H4 (cell line): ENCODE results near the gene MPND. TPM values are rescaled to one million over a fixed set of nuclear protein-coding genes. Genes with fewer than 3 reads are reported as not detected.
"Not testable (repeated sequence)": the region's sequence is repeated elsewhere in the genome, so short reads cannot be mapped to it uniquely, and the experiment has no call there.

ENCODE experiments used
- DNase-seq: peaks from one replicate; pipeline ENCODE4 v3.0.0-alpha.2; 2015; ENCODE audit warnings: low spot score
- total RNA-seq: library from RNA; depleted of rRNA; stranded (reverse); fragments of >200 nt; shearing (Covaris generic); gene quantifications from 2 replicates; pipeline ENCODE4 v1.2.3, GENCODE V29; 2014

The MPND gene
- total RNA-seq, 1 experiment from 2014 or later = 2.9 TPM

DNA sequence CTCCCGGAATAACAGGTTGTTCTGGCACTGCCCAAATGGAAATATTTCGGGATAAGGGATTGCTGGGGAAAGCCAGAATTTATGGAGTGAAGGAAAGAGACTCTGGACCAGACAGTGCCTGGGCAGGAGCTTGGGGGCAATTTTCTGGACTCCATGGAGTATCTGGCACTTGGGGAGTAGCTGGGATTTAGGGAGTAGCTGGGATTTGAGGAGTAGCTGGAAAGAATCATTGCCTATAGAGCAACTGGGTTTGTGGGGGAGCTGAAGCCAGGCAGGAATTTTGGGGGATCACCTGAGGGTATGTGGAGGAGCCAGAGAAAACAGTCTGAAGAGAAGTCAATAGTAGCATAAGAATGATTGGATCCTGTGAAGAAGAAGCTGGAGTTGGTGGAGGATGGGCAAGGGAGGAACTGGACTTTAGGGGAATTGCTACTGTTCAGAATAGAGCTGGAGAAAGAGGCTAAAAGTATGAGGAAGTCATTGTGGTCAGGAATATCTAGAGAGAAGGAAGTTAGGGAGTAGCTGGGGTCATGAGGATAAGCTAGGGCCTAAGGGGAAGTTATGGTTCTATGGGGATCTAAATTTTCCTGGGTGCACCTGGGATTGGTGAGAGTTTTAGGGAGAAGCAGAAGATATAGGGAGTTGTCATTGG is 24.2 kb upstream of the MPND start:
- DNase-seq = no peak

DNA sequence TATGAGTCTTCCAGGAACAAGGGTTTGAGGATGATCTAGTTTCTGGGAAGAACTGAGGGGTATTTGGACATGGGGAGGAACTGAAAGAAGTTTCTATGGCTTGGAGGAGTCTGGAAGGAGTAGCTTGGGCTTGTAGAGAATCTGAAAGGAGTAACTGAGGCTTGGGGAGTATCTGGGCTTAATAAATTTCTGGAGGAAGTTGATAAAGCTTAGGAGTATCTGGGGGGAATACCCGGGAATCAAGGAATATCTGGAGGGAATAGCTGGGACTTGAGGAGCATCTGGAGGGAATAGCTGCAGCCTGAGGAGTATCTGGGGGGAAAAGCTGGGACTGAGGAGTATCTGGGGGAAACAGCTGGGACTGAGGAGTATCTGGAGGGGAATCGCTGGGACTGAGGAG is 22.9 kb upstream of the MPND start:
- DNase-seq = no peak

DNA sequence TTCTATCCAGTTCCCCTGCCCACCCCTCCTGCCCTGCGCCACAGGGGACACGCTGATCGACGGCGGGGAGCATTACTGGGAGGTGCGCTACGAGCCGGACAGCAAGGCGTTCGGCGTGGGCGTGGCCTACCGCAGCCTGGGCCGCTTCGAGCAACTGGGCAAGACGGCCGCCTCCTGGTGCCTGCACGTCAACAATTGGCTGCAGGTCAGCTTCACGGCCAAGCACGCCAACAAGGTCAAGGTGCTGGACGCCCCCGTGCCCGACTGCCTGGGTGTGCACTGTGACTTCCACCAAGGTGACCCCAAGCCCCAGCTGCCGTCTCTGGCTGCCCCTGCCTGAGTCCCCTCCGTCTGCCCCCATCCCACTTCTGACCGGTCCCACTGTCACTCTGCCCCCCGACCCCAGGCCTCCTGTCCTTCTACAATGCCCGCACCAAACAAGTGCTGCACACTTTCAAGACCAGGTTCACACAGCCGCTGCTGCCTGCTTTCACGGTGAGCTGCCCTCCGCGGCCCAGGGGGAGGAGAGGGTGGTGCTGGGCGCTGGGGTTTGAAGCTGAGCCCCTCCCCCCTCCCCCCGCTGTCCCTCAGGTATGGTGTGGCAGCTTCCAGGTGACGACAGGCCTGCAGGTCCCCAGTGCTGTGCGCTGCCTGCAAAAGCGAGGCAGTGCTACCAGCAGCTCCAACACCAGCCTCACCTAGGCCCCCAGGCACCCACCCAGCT is 20.3 kb upstream of the MPND start:
- no peak for DNase-seq

GRCh38 chr19:4323692-4324091 is 19.7 kb upstream of the MPND start:
- no peak for DNase-seq

DNA sequence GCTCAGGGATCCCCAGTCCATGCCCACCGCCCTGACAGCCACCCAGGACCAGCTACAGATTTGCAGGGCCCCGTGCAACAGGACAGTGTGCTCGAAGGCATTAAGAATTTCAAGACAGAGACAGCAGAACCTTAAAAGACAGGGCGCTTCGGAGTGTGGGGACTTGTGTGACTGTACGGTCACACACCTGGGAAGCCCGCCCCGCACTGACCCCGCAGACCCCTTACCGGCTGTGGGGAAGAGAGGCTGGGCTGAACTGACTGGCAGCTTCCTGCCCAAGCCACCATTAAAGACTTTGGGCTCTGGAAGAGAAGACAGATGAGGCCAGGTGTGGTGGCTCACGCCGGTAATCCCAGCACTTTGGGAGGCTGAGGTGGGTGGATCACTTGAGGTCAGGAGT is 19.1 kb upstream of the MPND start:
- no peak for DNase-seq

GRCh38 chr19:4326215-4326836 is 17.0 kb upstream of the MPND start:
- DNase-seq = no peak

- no peak for DNase-seq
Observed at GRCh38 chr19:4326837-4327251, 16.5 kb upstream of the MPND start.

DNA sequence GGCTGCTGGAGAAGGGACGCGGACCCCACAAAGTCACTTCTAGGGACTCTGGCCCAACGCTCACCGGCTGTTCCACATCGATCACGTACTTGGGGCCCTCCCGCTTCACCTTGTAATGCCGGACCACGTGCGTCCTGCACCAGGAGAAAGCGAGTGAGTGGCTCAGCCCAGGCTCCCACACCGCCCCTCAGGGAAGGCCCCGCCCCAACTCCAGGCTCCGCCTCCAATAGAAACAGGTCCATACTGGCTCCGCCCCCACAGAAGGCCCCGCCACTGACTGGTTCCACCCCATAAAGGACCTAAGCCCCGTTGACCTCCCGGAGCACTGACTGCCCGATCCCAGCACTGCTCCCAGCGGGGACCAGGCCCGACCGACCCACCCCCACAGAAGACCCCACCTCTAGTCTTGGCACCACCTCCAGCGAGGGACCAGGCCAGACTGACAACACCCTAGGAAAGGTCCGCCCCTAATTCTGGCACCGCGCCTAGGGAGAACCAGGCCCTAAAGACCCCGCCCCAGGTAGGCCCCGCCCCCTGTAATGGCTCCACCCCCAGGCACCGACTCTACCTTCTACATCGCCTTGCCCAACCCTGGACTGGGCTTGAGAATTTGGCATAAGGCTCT is 16.0 kb upstream of the MPND start:
- DNase-seq = no peak

DNA sequence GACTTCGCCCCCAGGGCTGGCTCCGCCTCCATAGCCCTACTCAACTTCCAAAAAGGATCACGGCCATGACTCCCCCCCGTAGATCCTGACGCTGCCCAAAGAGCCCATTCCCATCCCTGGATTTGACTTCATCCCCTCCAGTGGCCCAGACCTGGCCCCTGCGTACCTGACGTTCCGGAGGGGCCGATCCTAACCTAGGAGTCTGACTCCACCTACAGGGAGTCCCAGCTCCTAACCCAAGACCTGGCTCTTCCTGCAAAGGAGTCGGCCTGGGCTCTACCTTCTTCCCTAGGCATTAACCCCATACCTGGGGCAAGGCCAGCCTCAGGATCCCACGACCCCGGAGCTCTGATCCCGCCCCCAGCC is 15.5 kb upstream of the MPND start:
- DNase-seq = no peak

- DNase-seq = no peak
Observed at GRCh38 chr19:4328243-4328990, 14.9 kb upstream of the MPND start.

GRCh38 chr19:4328991-4329681 is 14.2 kb upstream of the MPND start:
- not testable (repeated sequence) for DNase-seq

- no peak for DNase-seq
Observed at GRCh38 chr19:4329858-4330257, 13.5 kb upstream of the MPND start.

- DNase-seq = no peak
Observed at GRCh38 chr19:4334929-4335570, 8.3 kb upstream of the MPND start.

GRCh38 chr19:4337906-4338440 is 5.4 kb upstream of the MPND start:
- no peak for DNase-seq

GRCh38 chr19:4338441-4339355 is 4.7 kb upstream of the MPND start, which contains the start of gene STAP2:
Gene STAP2, minus strand, starts transcription at chr19:4338827. Its CDS starts 74 bp downstream, at chr19:4338753.
- DNase-seq = no peak

DNA sequence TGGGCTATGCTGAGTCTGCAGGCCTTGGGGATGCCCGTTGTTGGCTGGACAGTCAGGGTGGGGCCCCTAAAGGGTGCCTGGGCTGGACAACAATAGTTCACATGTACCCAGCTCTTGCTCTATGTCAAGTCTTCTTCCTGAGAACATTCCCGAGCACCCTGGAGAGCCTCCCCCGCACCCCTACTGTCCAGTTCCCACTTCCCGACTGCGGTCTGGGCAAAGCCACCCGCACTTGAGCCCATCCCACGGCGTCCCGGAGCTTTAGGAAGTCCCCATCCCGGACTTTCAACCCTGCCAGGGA is 1.1 kb upstream of the MPND start:
- no peak for DNase-seq

GRCh38 chr19:4342615-4343369 is 570 bp upstream of the MPND start:
- peak; percentile 100 for DNase-seq

- peak; percentile 2 for DNase-seq
Observed at GRCh38 chr19:4345342-4346019, 2.1 kb downstream of the MPND start.
